Tongue (tissue), 2 donors: Measurements from ENCODE around the gene CRABP1. TPM values are rescaled to one million over a fixed set of nuclear protein-coding genes. Genes with fewer than 3 reads are reported as not detected.

Experiments
- small RNA-seq: library from RNA; depleted of rRNA; stranded (forward); fragments of <200 nt; gene quantifications from one replicate; pipeline ENCODE3, GENCODE V24; 2014; ENCODE audit warnings: low replicate concordance
- total RNA-seq: library from RNA; depleted of rRNA; stranded (reverse); fragments of >200 nt; gene quantifications from one replicate; pipeline ENCODE4 v1.2.3, GENCODE V29; 2014

The CRABP1 gene
- total RNA-seq, 1 donor from 2014 or later: 21.6 TPM

Small RNA genes lying within 50 kb of the gene (small RNA-seq; reads per million reads assigned to genes)
- gene AC090607.5: not detected

Other genes starting within 250 kb of the CRABP1 start
- not detected for gene SH2D7, start 247.8 kb upstream of the CRABP1 start, total RNA-seq
- gene CIB2, start 208.9 kb upstream of the CRABP1 start, total RNA-seq: 12.1 TPM
- 117 TPM for gene IDH3A, start 191.0 kb upstream of the CRABP1 start, total RNA-seq
- gene ACSBG1, start 105.8 kb upstream of the CRABP1 start, total RNA-seq: 1.5 TPM
- 53.7 TPM for gene DNAJA4, start 75.8 kb upstream of the CRABP1 start, total RNA-seq
- gene SKIC8, start 40.7 kb upstream of the CRABP1 start, total RNA-seq: 45.2 TPM
- gene IREB2, start 97.9 kb downstream of the CRABP1 start, total RNA-seq: 108 TPM
- gene HYKK, start 167.2 kb downstream of the CRABP1 start, total RNA-seq: 6.9 TPM
- 165 TPM for gene PSMA4, start 200.1 kb downstream of the CRABP1 start, total RNA-seq
- 2.1 TPM for gene CHRNA5, start 225.2 kb downstream of the CRABP1 start, total RNA-seq